A673 (cell line): Measurements from ENCODE around the gene ZFYVE28.
"Not testable (repeated sequence)": the region's sequence is repeated elsewhere in the genome, so short reads cannot be mapped to it uniquely, and the experiment has no call there.

Experiments
- EZH2 ChIP-seq: fragments of 200-600 bp; sonication (generic); IDR thresholded peaks from 2 replicates; pipeline ENCODE4 v1.6.1; 2017; ENCODE audit warnings: borderline replicate concordance, low read depth, mild to moderate bottlenecking, mixed read lengths, antibody characterized with exemption, low read length; ENCODE audit not compliant: poor library complexity, severe bottlenecking
- TF ChIP-seq, protein P1 (sequence below): fragments of 300-800, 200-600 bp; sonication (generic); conservative IDR thresholded peaks from 2 replicates; pipeline ENCODE4 v1.5.1; 2017; ENCODE audit warnings: low read depth, mild to moderate bottlenecking, antibody characterized with exemption, low read length, moderate library complexity, mixed read lengths

DNA sequence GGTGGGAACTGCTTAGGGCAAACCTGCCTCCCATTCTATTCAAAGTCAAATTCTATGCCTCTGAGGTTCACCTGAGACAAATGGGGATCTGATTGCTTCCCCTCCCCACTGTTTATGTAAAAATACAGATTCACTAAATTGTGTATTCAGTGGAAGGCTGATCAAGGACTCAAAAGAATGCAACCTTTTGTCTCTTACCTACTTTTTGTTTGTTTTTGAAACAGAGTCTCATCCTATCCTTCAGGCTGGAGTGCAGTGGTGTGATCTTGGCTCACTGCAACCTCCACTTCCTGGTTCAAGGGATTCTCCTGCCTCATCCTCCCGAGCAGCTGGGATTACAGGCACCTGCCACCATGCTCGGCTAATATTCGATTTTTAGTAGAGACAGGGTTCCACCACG lies 197.1 kb downstream of the ZFYVE28 start:
- TF ChIP-seq, protein P1, sequence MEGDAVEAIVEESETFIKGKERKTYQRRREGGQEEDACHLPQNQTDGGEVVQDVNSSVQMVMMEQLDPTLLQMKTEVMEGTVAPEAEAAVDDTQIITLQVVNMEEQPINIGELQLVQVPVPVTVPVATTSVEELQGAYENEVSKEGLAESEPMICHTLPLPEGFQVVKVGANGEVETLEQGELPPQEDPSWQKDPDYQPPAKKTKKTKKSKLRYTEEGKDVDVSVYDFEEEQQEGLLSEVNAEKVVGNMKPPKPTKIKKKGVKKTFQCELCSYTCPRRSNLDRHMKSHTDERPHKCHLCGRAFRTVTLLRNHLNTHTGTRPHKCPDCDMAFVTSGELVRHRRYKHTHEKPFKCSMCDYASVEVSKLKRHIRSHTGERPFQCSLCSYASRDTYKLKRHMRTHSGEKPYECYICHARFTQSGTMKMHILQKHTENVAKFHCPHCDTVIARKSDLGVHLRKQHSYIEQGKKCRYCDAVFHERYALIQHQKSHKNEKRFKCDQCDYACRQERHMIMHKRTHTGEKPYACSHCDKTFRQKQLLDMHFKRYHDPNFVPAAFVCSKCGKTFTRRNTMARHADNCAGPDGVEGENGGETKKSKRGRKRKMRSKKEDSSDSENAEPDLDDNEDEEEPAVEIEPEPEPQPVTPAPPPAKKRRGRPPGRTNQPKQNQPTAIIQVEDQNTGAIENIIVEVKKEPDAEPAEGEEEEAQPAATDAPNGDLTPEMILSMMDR = not testable (repeated sequence)
- TF ChIP-seq EZH2 = not testable (repeated sequence)
